ENCODE results near the gene FLT3.
A peak's percentile ranks its signal among the peaks of the same experiment; 100 is the strongest.
"Not testable (repeated sequence)": the region's sequence is repeated elsewhere in the genome, so short reads cannot be mapped to it uniquely, and the experiment has no call there.

Gene FLT3

GRCh38 chr13:28099396-28100149 is 803 bp downstream of the FLT3 start:
- no peak for DNase-seq (ENCODE audit: low read depth, low spot score)

- no peak for DNase-seq (ENCODE audit: low read depth, low spot score)
These were observed 2.9 kb downstream of the FLT3 start for GRCh38 chr13:28097503-28097902.

GRCh38 chr13:28094306-28094705 is 6.1 kb downstream of the FLT3 start:
- DNase-seq (ENCODE audit: low read depth, low spot score): no peak

GRCh38 chr13:28093881-28094280 is 6.5 kb downstream of the FLT3 start:
- DNase-seq (ENCODE audit: low read depth, low spot score): no peak

GRCh38 chr13:28092431-28092830 is 7.9 kb downstream of the FLT3 start:
- DNase-seq (ENCODE audit: low read depth, low spot score): no peak

- no peak for DNase-seq (ENCODE audit: low read depth, low spot score)
These were observed 11.3 kb downstream of the FLT3 start for GRCh38 chr13:28089065-28089464.

GRCh38 chr13:28077820-28078219 is 22.6 kb downstream of the FLT3 start:
- DNase-seq (ENCODE audit: low read depth, low spot score): not testable (repeated sequence)

GRCh38 chr13:28077231-28077630 is 23.1 kb downstream of the FLT3 start:
- DNase-seq (ENCODE audit: low read depth, low spot score): no peak

- DNase-seq (ENCODE audit: low read depth, low spot score): no peak
These were observed 29.0 kb downstream of the FLT3 start for GRCh38 chr13:28071424-28071823.

GRCh38 chr13:28067491-28067890 is 32.9 kb downstream of the FLT3 start:
- DNase-seq (ENCODE audit: low read depth, low spot score): no peak

- peak; percentile 15 for DNase-seq (ENCODE audit: low read depth, low spot score)
These were observed 41.3 kb downstream of the FLT3 start for GRCh38 chr13:28058866-28059613.

- DNase-seq (ENCODE audit: low read depth, low spot score): no peak
These were observed 43.2 kb downstream of the FLT3 start for GRCh38 chr13:28056970-28057712.

GRCh38 chr13:28056426-28056825 is 44.0 kb downstream of the FLT3 start:
- DNase-seq (ENCODE audit: low read depth, low spot score): no peak

- DNase-seq (ENCODE audit: low read depth, low spot score): no peak
These were observed 45.0 kb downstream of the FLT3 start for GRCh38 chr13:28055357-28055756.

- no peak for DNase-seq (ENCODE audit: low read depth, low spot score)
These were observed 47.4 kb downstream of the FLT3 start for GRCh38 chr13:28052945-28053344.

- peak; percentile 38 for DNase-seq (ENCODE audit: low read depth, low spot score)
These were observed 50.2 kb downstream of the FLT3 start for GRCh38 chr13:28049880-28050875.

GRCh38 chr13:28049215-28049614 is 51.2 kb downstream of the FLT3 start:
- no peak for DNase-seq (ENCODE audit: low read depth, low spot score)

- no peak for DNase-seq (ENCODE audit: low read depth, low spot score)
These were observed 51.6 kb downstream of the FLT3 start for GRCh38 chr13:28048768-28049167.

- no peak for DNase-seq (ENCODE audit: low read depth, low spot score)
These were observed 52.5 kb downstream of the FLT3 start for GRCh38 chr13:28047757-28048388.

GRCh38 chr13:28046981-28047380 is 53.4 kb downstream of the FLT3 start:
- DNase-seq (ENCODE audit: low read depth, low spot score): no peak

GRCh38 chr13:28045861-28046260 is 54.5 kb downstream of the FLT3 start:
- DNase-seq (ENCODE audit: low read depth, low spot score): no peak
